GM12878 (cell line): Measurements from ENCODE around the gene RECK. TPM values are rescaled to one million over a fixed set of nuclear protein-coding genes. Genes with fewer than 3 reads are reported as not detected.

Source experiments
- ATAC-seq: fragments of 200-7000 bp; cut with Tn5 transposase; 3 replicates; pipeline ENCODE4 v1.9.1; 2020; ENCODE audit warnings: mild to moderate bottlenecking, moderate library complexity
- BruUV-seq: library from RNA; stranded (reverse); fragments of 400-500 nt; replicated peaks from 2 replicates; lab custom pipeline; 2021; lab: Mats Ljungman, UMichigan
- CTCF ChIA-PET: fragments of 300-600 bp; sonication (Branson Sonifier 250); formaldehyde crosslinking; extraction: SDS; loops from one replicate; lab custom pipeline; 2021; ENCODE audit warnings: inconsistent platforms; lab: Yijun Ruan, JAX
- POLR2A ChIA-PET: fragments of 350-600 bp; formaldehyde crosslinking; extraction: SDS; loops from one replicate; lab custom pipeline; 2021; ENCODE audit warnings: inconsistent platforms; lab: Charles Lee
- RAD21 ChIA-PET: fragments of 300-600 bp; sonication (Branson Sonifier 250); formaldehyde crosslinking; loops from one replicate; lab custom pipeline; 2023; ENCODE audit warnings: antibody characterized with exemption; ENCODE audit not compliant: unreplicated experiment; lab: Charles Lee
- SMC1A ChIA-PET: fragments of 300-600 bp; sonication (Branson Sonifier 250); formaldehyde crosslinking; loops from one replicate; lab custom pipeline; 2023; ENCODE audit not compliant: unreplicated experiment, uncharacterized antibody; lab: Charles Lee
- DNase-seq: peaks from one replicate; pipeline ENCODE4 v3.0.0-alpha.2; 2011; ENCODE audit warnings: low read depth, low spot score
- FAIRE-seq: peaks from 3 replicates; lab custom pipeline; 2011; peaks lifted over from hg19 to GRCh38; lab: Jason Lieb, UNC
- H2AFZ ChIP-seq: 2 replicates; pipeline ENCODE4 v1.6.0; 2011; ENCODE audit warnings: low read depth, low read length, control low read depth; ENCODE audit not compliant: control insufficient read depth
- H3K27ac ChIP-seq: 2 replicates; pipeline ENCODE4 v1.5.1; 2011; ENCODE audit warnings: control low read depth; ENCODE audit not compliant: control insufficient read depth, insufficient read depth
- H3K27me3 ChIP-seq, 2 experiments: replicated peaks in 1 of 2; 2 replicates each; pipeline versions ENCODE4 v1.6.0 to v1.6.1; 2011; ENCODE audit warnings: low read length in 1 of 2; ENCODE audit not compliant: control insufficient read depth in 2 of 2, insufficient read depth in 2 of 2
- H3K36me3 ChIP-seq, 2 experiments: 2 replicates each; pipeline ENCODE4 v1.5.1; 2011; ENCODE audit warnings: low read length in 1 of 2; ENCODE audit not compliant: control insufficient read depth in 2 of 2, insufficient read depth in 2 of 2
- H3K4me1 ChIP-seq: 2 replicates; pipeline ENCODE4 v1.6.1; 2011; ENCODE audit warnings: mild to moderate bottlenecking, low read length, moderate library complexity, mixed read lengths; ENCODE audit not compliant: control insufficient read depth, insufficient read depth
- H3K4me2 ChIP-seq: 2 replicates; pipeline ENCODE4 v1.6.0; 2011; ENCODE audit warnings: control low read depth; ENCODE audit not compliant: control insufficient read depth, insufficient read depth
- H3K4me3 ChIP-seq: fragments of 200-600 bp; sonication (generic); 2 replicates; pipeline ENCODE4 v1.5.1; 2016
- H3K79me2 ChIP-seq: 2 replicates; pipeline ENCODE4 v1.6.0; 2011; ENCODE audit warnings: low read length; ENCODE audit not compliant: control insufficient read depth, insufficient read depth
- H3K9ac ChIP-seq: 2 replicates; pipeline ENCODE4 v1.8.0; 2011; ENCODE audit warnings: low read length, control low read depth, mixed read lengths; ENCODE audit not compliant: control insufficient read depth, insufficient read depth
- H3K9me3 ChIP-seq: replicated peaks from 3 replicates; pipeline ENCODE4 v1.5.1; 2011; ENCODE audit warnings: mild to moderate bottlenecking, low read length; ENCODE audit not compliant: control insufficient read depth, insufficient read depth
- H4K20me1 ChIP-seq: 2 replicates; pipeline ENCODE4 v1.6.0; 2011; ENCODE audit not compliant: control insufficient read depth, insufficient read depth
- BACH1 ChIP-seq: fragments of 450-650 bp; IDR thresholded peaks from 2 replicates; pipeline ENCODE4 v1.6.1; 2017; ENCODE audit warnings: mild to moderate bottlenecking, borderline replicate concordance
- CTCF ChIP-seq, 3 experiments: IDR thresholded peaks in 2 of 3; conservative IDR thresholded peaks in 1 of 3; 2 replicates each; pipeline ENCODE4 v1.5.1; 2011; ENCODE audit warnings: low read depth in 3 of 3, low read length in 3 of 3, mild to moderate bottlenecking in 3 of 3, control low read depth in 2 of 3, moderate library complexity in 2 of 3, inconsistent platforms in 1 of 3, mixed read lengths in 1 of 3; ENCODE audit not compliant: control insufficient read depth in 2 of 3, insufficient read depth in 1 of 3; ENCODE audit errors: extremely low read depth in 1 of 3
- HDAC2 ChIP-seq: fragments of 200-600 bp; sonication (generic); IDR thresholded peaks from 2 replicates; pipeline ENCODE4 v1.6.1; 2017
- MXI1 ChIP-seq: fragments of 150-350 bp; IDR thresholded peaks from 2 replicates; pipeline ENCODE4 v1.6.1; 2011; ENCODE audit warnings: low read depth, mild to moderate bottlenecking, inconsistent platforms, low read length, improper control_type of control experiment
- MYC ChIP-seq: IDR thresholded peaks from 2 replicates; pipeline ENCODE4 v1.6.1; 2011; ENCODE audit warnings: mild to moderate bottlenecking, low read length, moderate library complexity, inconsistent platforms; ENCODE audit not compliant: insufficient read depth, insufficient replicate concordance, insufficient read length, severe bottlenecking
- NKRF ChIP-seq: fragments of 450-650 bp; conservative IDR thresholded peaks from 2 replicates; pipeline ENCODE4 v1.6.1; 2017; ENCODE audit warnings: mild to moderate bottlenecking, moderate library complexity
- NR2C1 ChIP-seq: fragments of 450-650 bp; IDR thresholded peaks from 2 replicates; pipeline ENCODE4 v1.6.1; 2017; ENCODE audit warnings: antibody characterized with exemption, mild to moderate bottlenecking, moderate library complexity
- PAX5 ChIP-seq: IDR thresholded peaks from 2 replicates; pipeline ENCODE4 v1.6.1; 2011; ENCODE audit warnings: low read depth, low read length, borderline replicate concordance
- PRDM15 ChIP-seq: fragments of 450-650 bp; formaldehyde crosslinking; IDR thresholded peaks from 2 replicates; pipeline ENCODE4 v1.4.0; 2020; ENCODE audit warnings: mild to moderate bottlenecking, moderate library complexity
- RB1 ChIP-seq: fragments of 450-650 bp; formaldehyde crosslinking; IDR thresholded peaks from 2 replicates; pipeline ENCODE4 v1.6.1; 2017; ENCODE audit warnings: mild to moderate bottlenecking, borderline replicate concordance
- TBL1XR1 ChIP-seq: IDR thresholded peaks from 2 replicates; pipeline ENCODE4 v1.6.1; 2012; ENCODE audit warnings: low read depth, low read length, improper control_type of control experiment
- ZNF274 ChIP-seq: IDR thresholded peaks from one replicate; pipeline ENCODE4 v1.8.0; 2011; ENCODE audit not compliant: insufficient read length, insufficient read depth
- whole genome bisulfite sequencing: methylation state at CpG from one replicate; pipeline ENCODE4 v1.1.6; 2016; ENCODE audit warnings: low lambda C conversion rate; ENCODE audit not compliant: insufficient replicate concordance, insufficient coverage; ENCODE audit errors: missing lambda C conversion rate; 5-methylcytosine and 5-hydroxymethylcytosine counted together
- in situ Hi-C: fragments of 300-500 bp; cut with MboI; formaldehyde crosslinking; loops from 9 replicates; pipeline ENCODE4 v1.14.3; 2018; ENCODE audit warnings: mixed read lengths
- intact Hi-C: fragments of 100-400 bp; cut with micrococcal nuclease; formaldehyde crosslinking; loops from one replicate; pipeline ENCODE4 v1.14.2; 2022; ENCODE audit not compliant: unreplicated experiment
- polyA plus RNA-seq, 11 experiments: library from polyadenylated mRNA; depleted of rRNA in 4 of 11; unstranded in 6 of 11; stranded (reverse) in 5 of 11; fragments of >200 nt; fragmentation: Nextera tagmentation in 4 of 11; fragmentation: Illumina TruSeq in 1 of 11; extraction: Ambion mirVana in 4 of 11; extraction: Trizol in 1 of 11; gene quantifications; 1 replicate in 1 of 11; 2 replicates in 10 of 11; pipeline versions ENCODE4 v1.2.1 to v1.2.3, GENCODE V29; 2011 to 2016; ENCODE audit warnings: inconsistent platforms in 2 of 11, missing spikeins in 2 of 11, low read depth in 1 of 11
- total RNA-seq, 4 experiments: library from RNA; depleted of rRNA in 3 of 4; stranded (reverse); fragments of >200 nt in 3 of 4; fragmentation: Illumina TruSeq in 1 of 4; extraction: Trizol in 1 of 4; gene quantifications; 2 replicates each; pipeline versions ENCODE4 v1.2.1 to v1.2.3, GENCODE V29; 2013 to 2021
- TF ChIP-seq, protein P1 (sequence below): IDR thresholded peaks from 2 replicates; pipeline ENCODE4 v1.6.1; 2011; ENCODE audit warnings: borderline replicate concordance, low read depth, mild to moderate bottlenecking, moderate library complexity, mixed read lengths, low read length; ENCODE audit not compliant: insufficient read depth; ENCODE audit errors: extremely low read length
- TF ChIP-seq, protein P2 (sequence below): IDR thresholded peaks from 2 replicates; pipeline ENCODE4 v1.6.1; 2011; ENCODE audit warnings: low read depth, low read length, improper control_type of control experiment, borderline replicate concordance

RECK gene
- total and polyA plus RNA-seq, 10 of the 15 experiments (the other 5 are each of a cell fraction or from before 2014, with no cell fraction given), result 0.02 to 0.40 (median 0.13) TPM

- DNase-seq, result no peak
- 93% methylated on average over 2 of the region's 2 CpGs for WGBS
- Histone ChIP-seq H4K20me1 (no peaks in the 10 kb centered on the region), H3K27me3 (peaks cover 0 to 2% of the 10 kb centered on the region in 2 experiments; a peak in 1 of 4 replicates), H3K4me2 (no peak overlapping the region), H3K9ac (no peak overlapping the region)
- no peak for ATAC-seq
- no peak for TF ChIP-seq MXI1
- TF ChIP-seq ZNF274, result no peak
- TF ChIP-seq BACH1, result no peak
- TF ChIP-seq, protein P1, sequence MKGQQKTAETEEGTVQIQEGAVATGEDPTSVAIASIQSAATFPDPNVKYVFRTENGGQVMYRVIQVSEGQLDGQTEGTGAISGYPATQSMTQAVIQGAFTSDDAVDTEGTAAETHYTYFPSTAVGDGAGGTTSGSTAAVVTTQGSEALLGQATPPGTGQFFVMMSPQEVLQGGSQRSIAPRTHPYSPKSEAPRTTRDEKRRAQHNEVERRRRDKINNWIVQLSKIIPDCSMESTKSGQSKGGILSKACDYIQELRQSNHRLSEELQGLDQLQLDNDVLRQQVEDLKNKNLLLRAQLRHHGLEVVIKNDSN, result no peak
- TF ChIP-seq, protein P2, sequence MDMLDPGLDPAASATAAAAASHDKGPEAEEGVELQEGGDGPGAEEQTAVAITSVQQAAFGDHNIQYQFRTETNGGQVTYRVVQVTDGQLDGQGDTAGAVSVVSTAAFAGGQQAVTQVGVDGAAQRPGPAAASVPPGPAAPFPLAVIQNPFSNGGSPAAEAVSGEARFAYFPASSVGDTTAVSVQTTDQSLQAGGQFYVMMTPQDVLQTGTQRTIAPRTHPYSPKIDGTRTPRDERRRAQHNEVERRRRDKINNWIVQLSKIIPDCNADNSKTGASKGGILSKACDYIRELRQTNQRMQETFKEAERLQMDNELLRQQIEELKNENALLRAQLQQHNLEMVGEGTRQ, result no peak
- no peak for TF ChIP-seq MYC
- no peak for TF ChIP-seq HDAC2
- TF ChIP-seq TBL1XR1, result no peak
- no peak for TF ChIP-seq RB1
- no peak for TF ChIP-seq PAX5
- no peak for TF ChIP-seq PRDM15 (CRISPR knock-in tag)
- no peak for TF ChIP-seq NKRF
- TF ChIP-seq NR2C1, result no peak
- TF ChIP-seq CTCF (IDR thresholded peaks at IDR 0.05 in 2 of 3, conservative IDR thresholded peaks at IDR 0.05 in 1 of 3; ENCODE audit: control insufficient read depth in 2 of 3, extremely low read depth in 1 of 3, insufficient read depth in 1 of 3, low read depth in 3 of 3, low read length in 3 of 3), result no peak
- TF ChIP-seq, all 136 proteins: peak for 0
- CTCF ChIA-PET, result interaction anchor here (0.9 to 1.2 kb wide), 2 partner anchors 11 to 89 kb away, joined by 3 to 4 read pairs; no protein-coding TSS in a partner anchor
- no peaks in the 10 kb centered on the region for H3K36me3 ChIP-seq
- no peak for FAIRE-seq
- no peak overlapping the region for H3K4me3 ChIP-seq
- intact Hi-C loops, result loop anchor here (10.0 kb wide), 1 partner anchor 130 kb away; the partner anchor contains the start of gene CCIN
- H2AFZ ChIP-seq, result no peak overlapping the region
- POLR2A ChIA-PET, result no interaction called here
- no peaks in the 10 kb centered on the region for H3K79me2 ChIP-seq
- no peaks in the 10 kb centered on the region; the same call in 1 of the 2 replicates for H3K4me1 ChIP-seq
- no TSS peak for BruUV-seq
- no peak overlapping the region for H3K27ac ChIP-seq
- H3K9me3 ChIP-seq, result no peaks in the 10 kb centered on the region
- RAD21 ChIA-PET, result no interaction called here
- in situ Hi-C loops, result no loop called here
- SMC1A ChIA-PET, result no interaction called here
Measured at GRCh38 chr9:36035006-36035405, 1.7 kb upstream of the RECK start.
